CD14-positive monocyte (primary cell): ENCODE measurements around the gene PTPRN2. TPM values are rescaled to one million over a fixed set of nuclear protein-coding genes. Genes with fewer than 3 reads are reported as not detected.
"Not testable (repeated sequence)": the region's sequence is repeated elsewhere in the genome, so short reads cannot be mapped to it uniquely, and the experiment has no call there.

ENCODE experiments used
- DNase-seq, 3 donors: peaks; one replicate each; pipeline ENCODE4 v3.0.0-alpha.2; 2011 to 2022
- H2AFZ ChIP-seq: 2 replicates; pipeline ENCODE4 v1.6.0; 2012; ENCODE audit warnings: mild to moderate bottlenecking, low read depth, low read length, inconsistent platforms; ENCODE audit not compliant: insufficient read depth, poor library complexity, severe bottlenecking
- H3K27ac ChIP-seq, 2 donors: 1 replicate in 1 of 2; 2 replicates in 1 of 2; pipeline ENCODE4 v1.5.1; 2012 to 2013; ENCODE audit warnings: low read length in 2 of 2, control low read depth in 1 of 2, inconsistent platforms in 1 of 2, low read depth in 1 of 2, mild to moderate bottlenecking in 1 of 2
- H3K27me3 ChIP-seq, 2 donors: one replicate each; pipeline versions ENCODE4 v1.6.0 to v1.6.1; 2011 to 2013; ENCODE audit warnings: low read length in 2 of 2; ENCODE audit not compliant: control insufficient read depth in 2 of 2, insufficient read depth in 2 of 2
- H3K36me3 ChIP-seq, 2 donors: replicated peaks in 1 of 2; 1 replicate in 1 of 2; 2 replicates in 1 of 2; pipeline versions ENCODE4 v1.5.1 to v1.6.1; 2012 to 2013; ENCODE audit warnings: low read length in 2 of 2, control low read depth in 1 of 2, inconsistent platforms in 1 of 2, mild to moderate bottlenecking in 1 of 2; ENCODE audit not compliant: insufficient read depth in 2 of 2, control insufficient read depth in 1 of 2
- H3K4me1 ChIP-seq, 2 donors: 1 replicate in 1 of 2; 2 replicates in 1 of 2; pipeline versions ENCODE4 v1.5.1 to v1.6.1; 2012 to 2013; ENCODE audit warnings: low read length in 2 of 2, control low read depth in 1 of 2, inconsistent platforms in 1 of 2, mild to moderate bottlenecking in 1 of 2, moderate library complexity in 1 of 2; ENCODE audit not compliant: insufficient read depth in 2 of 2, control insufficient read depth in 1 of 2
- H3K4me2 ChIP-seq: replicated peaks from 2 replicates; pipeline ENCODE3; 2012; ENCODE audit warnings: low read length, moderate library complexity, mild to moderate bottlenecking; ENCODE audit not compliant: poor library complexity, severe bottlenecking; ENCODE audit errors: extremely low read depth
- H3K4me3 ChIP-seq, 3 experiments: fragments of 200-600 bp in 1 of 3; sonication (generic) in 1 of 3; replicated peaks in 1 of 3; 1 replicate in 2 of 3; 2 replicates in 1 of 3; pipeline ENCODE4 v1.5.1; 2011 to 2013; ENCODE audit warnings: low read length in 3 of 3, mild to moderate bottlenecking in 3 of 3, control low read depth in 2 of 3, low read depth in 2 of 3, inconsistent platforms in 1 of 3, moderate library complexity in 1 of 3
- H3K79me2 ChIP-seq: 2 replicates; pipeline ENCODE4 v1.6.0; 2012; ENCODE audit warnings: mild to moderate bottlenecking, control low read depth, inconsistent platforms, low read length, moderate library complexity; ENCODE audit not compliant: insufficient read depth
- H3K9ac ChIP-seq: 2 replicates; pipeline ENCODE4 v1.6.0; 2017; ENCODE audit warnings: low read length, mild to moderate bottlenecking; ENCODE audit not compliant: insufficient read depth, poor library complexity, severe bottlenecking
- H3K9me3 ChIP-seq, 2 donors: replicated peaks in 1 of 2; 1 replicate in 1 of 2; 2 replicates in 1 of 2; pipeline versions ENCODE4 v1.5.1 to v1.6.1; 2012 to 2013; ENCODE audit warnings: low read length in 2 of 2, control low read depth in 1 of 2; ENCODE audit not compliant: control insufficient read depth in 1 of 2, insufficient read depth in 1 of 2
- H4K20me1 ChIP-seq: 2 replicates; pipeline ENCODE4 v1.6.0; 2012; ENCODE audit warnings: mild to moderate bottlenecking, low read length, control low read depth, moderate library complexity; ENCODE audit not compliant: insufficient read depth
- H3K27ac Mint-ChIP-seq, 7 donors: one replicate each; pipeline ENCODE4 v1.8.0; 2020; ENCODE audit warnings: mild to moderate bottlenecking in 7 of 7, mixed read lengths in 7 of 7, moderate library complexity in 6 of 7, inconsistent platforms in 2 of 7
- H3K27me3 Mint-ChIP-seq, 3 donors: one replicate each; pipeline ENCODE4 v1.8.0; 2021 to 2022; ENCODE audit warnings: low read depth in 3 of 3, mild to moderate bottlenecking in 3 of 3, mixed read lengths in 3 of 3, moderate library complexity in 3 of 3, inconsistent platforms in 1 of 3
- H3K36me3 Mint-ChIP-seq, 2 donors: one replicate each; pipeline ENCODE4 v1.8.0; 2020; ENCODE audit warnings: mixed read lengths in 2 of 2, inconsistent platforms in 1 of 2, mild to moderate bottlenecking in 1 of 2
- H3K4me1 Mint-ChIP-seq: one replicate; pipeline ENCODE4 v1.8.0; 2020; ENCODE audit warnings: mild to moderate bottlenecking, mixed read lengths
- H3K4me3 Mint-ChIP-seq, 2 donors: one replicate each; pipeline ENCODE4 v1.8.0; 2020; ENCODE audit warnings: mild to moderate bottlenecking in 2 of 2, mixed read lengths in 2 of 2, moderate library complexity in 1 of 2
- H3K9me3 Mint-ChIP-seq, 7 donors: one replicate each; pipeline ENCODE4 v1.8.0; 2020 to 2022; ENCODE audit warnings: mixed read lengths in 7 of 7, mild to moderate bottlenecking in 6 of 7, moderate library complexity in 6 of 7, inconsistent platforms in 2 of 7
- WGBS: methylation state at CpG from one replicate; pipeline ENCODE4 v1.1.5; 2013; ENCODE audit warnings: missing lambda C conversion rate; ENCODE audit not compliant: insufficient coverage; 5-methylcytosine and 5-hydroxymethylcytosine counted together
- intact Hi-C, 2 donors: fragments of 100-400 bp; cut with micrococcal nuclease; formaldehyde crosslinking; loops; one replicate each; pipeline versions ENCODE4 v1.15.0 to v1.15.1; 2023
- polyA plus RNA-seq, 3 donors: library from polyadenylated mRNA; depleted of rRNA in 1 of 3; unstranded in 2 of 3; stranded (reverse) in 1 of 3; fragments of 300-500 nt in 2 of 3; fragments of >200 nt in 1 of 3; fragmentation: Illumina TruSeq in 2 of 3; gene quantifications; 1 replicate in 2 of 3; 2 replicates in 1 of 3; pipeline ENCODE4 v1.2.3, GENCODE V29; 2012 to 2021
- TF ChIP-seq, protein P1 (sequence below): fragments of 200-600 bp; IDR thresholded peaks from one replicate; pipeline ENCODE4 v1.8.0; 2022; ENCODE audit warnings: antibody characterized with exemption, mild to moderate bottlenecking

Gene PTPRN2
- polyA plus RNA-seq, 3 donors: 0.25 to 1.4 (median 0.97) TPM

DNA sequence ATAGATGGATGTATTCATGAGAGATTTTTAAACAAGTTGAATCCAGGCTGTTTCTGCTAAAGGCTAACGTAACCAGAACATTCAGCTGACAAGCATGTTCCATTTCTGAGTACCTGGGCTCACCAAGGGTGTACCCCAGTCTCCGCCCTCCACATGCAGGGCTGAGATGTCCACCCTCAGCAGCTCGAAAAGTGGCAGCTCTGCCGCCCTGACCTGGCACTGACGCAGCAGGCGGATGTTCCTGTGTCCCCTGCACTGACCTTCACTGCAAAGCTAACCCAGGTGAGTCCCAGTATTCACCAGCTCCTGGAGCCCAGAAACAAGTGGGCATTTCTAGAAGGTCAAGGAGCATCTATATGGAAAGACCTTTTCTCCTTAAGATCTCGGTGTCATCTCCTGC lies 437.4 kb downstream of the PTPRN2 start:
- H3K4me2 ChIP-seq: no peak overlapping the region
- WGBS: 91% methylated on average over 6 of the region's 7 CpGs
- H3K36me3 ChIP-seq: no peaks in the 10 kb centered on the region
- no peaks in the 10 kb centered on the region for H3K36me3 Mint-ChIP-seq
- no peaks in the 10 kb centered on the region for H3K27me3 ChIP-seq
- H3K4me1 ChIP-seq: no peaks in the 10 kb centered on the region
- TF ChIP-seq, protein P1, sequence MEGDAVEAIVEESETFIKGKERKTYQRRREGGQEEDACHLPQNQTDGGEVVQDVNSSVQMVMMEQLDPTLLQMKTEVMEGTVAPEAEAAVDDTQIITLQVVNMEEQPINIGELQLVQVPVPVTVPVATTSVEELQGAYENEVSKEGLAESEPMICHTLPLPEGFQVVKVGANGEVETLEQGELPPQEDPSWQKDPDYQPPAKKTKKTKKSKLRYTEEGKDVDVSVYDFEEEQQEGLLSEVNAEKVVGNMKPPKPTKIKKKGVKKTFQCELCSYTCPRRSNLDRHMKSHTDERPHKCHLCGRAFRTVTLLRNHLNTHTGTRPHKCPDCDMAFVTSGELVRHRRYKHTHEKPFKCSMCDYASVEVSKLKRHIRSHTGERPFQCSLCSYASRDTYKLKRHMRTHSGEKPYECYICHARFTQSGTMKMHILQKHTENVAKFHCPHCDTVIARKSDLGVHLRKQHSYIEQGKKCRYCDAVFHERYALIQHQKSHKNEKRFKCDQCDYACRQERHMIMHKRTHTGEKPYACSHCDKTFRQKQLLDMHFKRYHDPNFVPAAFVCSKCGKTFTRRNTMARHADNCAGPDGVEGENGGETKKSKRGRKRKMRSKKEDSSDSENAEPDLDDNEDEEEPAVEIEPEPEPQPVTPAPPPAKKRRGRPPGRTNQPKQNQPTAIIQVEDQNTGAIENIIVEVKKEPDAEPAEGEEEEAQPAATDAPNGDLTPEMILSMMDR: no peak
- no peak overlapping the region for H3K9ac ChIP-seq
- H4K20me1 ChIP-seq: no peaks in the 10 kb centered on the region
- intact Hi-C loops: no loop called here
- H3K4me1 Mint-ChIP-seq: no peaks in the 10 kb centered on the region
- H3K9me3 ChIP-seq: peaks cover 56 to 69% of the 10 kb centered on the region in 2 donors
- H3K4me3 ChIP-seq: no peak overlapping the region
- H3K27me3 Mint-ChIP-seq: peaks cover 0 to 4% (median 0%) of the 10 kb centered on the region in 3 donors
- peaks cover 17 to 60% (median 47%) of the 10 kb centered on the region in 7 donors for H3K9me3 Mint-ChIP-seq
- no peak overlapping the region for H3K27ac Mint-ChIP-seq
- H2AFZ ChIP-seq: no peak overlapping the region
- no peak for DNase-seq
- H3K27ac ChIP-seq: no peak overlapping the region
- H3K79me2 ChIP-seq: no peaks in the 10 kb centered on the region
- H3K4me3 Mint-ChIP-seq: no peak overlapping the region

DNA sequence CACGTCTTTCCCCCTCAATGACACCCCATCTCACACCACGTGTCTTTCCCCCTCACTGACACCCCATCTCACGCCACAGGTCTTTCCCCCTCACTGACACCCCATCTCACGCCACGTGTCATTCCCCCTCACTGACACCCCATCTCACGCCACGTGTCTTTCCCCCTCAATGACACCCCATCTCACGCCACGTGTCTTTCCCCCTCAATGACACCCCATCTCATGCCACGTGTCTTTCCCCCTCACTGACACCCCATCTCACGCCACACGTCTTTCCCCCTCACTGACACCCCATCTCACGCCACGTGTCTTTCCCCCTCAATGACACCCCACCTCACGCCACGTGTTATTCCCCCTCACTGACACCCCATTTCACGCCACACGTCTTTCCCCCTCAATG lies 440.2 kb downstream of the PTPRN2 start:
- H3K4me1 Mint-ChIP-seq, H3K27me3 ChIP-seq, H2AFZ ChIP-seq, H4K20me1 ChIP-seq, H3K4me2 ChIP-seq, H3K79me2 ChIP-seq, H3K9ac ChIP-seq, intact Hi-C loops, DNase-seq, H3K4me3 Mint-ChIP-seq, H3K27me3 Mint-ChIP-seq, H3K36me3 Mint-ChIP-seq, H3K27ac ChIP-seq, H3K36me3 ChIP-seq, H3K4me1 ChIP-seq, H3K27ac Mint-ChIP-seq: not testable (repeated sequence)
- H3K9me3 Mint-ChIP-seq: peaks cover 21 to 69% (median 53%) of the 10 kb centered on the region in 7 donors
- Histone ChIP-seq H3K9me3 (peaks cover 62 to 80% of the 10 kb centered on the region in 2 donors), H3K4me3 (peak overlapping the region in 1 of 3 experiments; percentile 36)
- 93% methylated on average over 17 of the region's 18 CpGs for WGBS
